SK-N-SH treated with all-trans-retinoic acid at 6 μM for 48 hours (cell line): Measurements from ENCODE around the gene ST6GAL1.

ENCODE experiments used
- ATAC-seq: fragments of 200-7000 bp; cut with Tn5 transposase; 3 replicates; pipeline ENCODE4 v1.9.1; 2020; ENCODE audit warnings: mild to moderate bottlenecking, moderate library complexity
- ARNTL ChIP-seq: fragments of 450-650 bp; formaldehyde crosslinking; IDR thresholded peaks from 2 replicates; pipeline ENCODE4 v1.5.0; 2020; ENCODE audit warnings: low read depth, mild to moderate bottlenecking, moderate library complexity, borderline replicate concordance
- BACH2 ChIP-seq: fragments of 250-450 bp; sonication (Bioruptor Pico); IDR thresholded peaks from 2 replicates; pipeline ENCODE4 v1.9.0; 2021; ENCODE audit warnings: mild to moderate bottlenecking, borderline replicate concordance
- CSDC2 ChIP-seq: fragments of 250-450 bp; sonication (Bioruptor Pico); IDR thresholded peaks from 2 replicates; pipeline ENCODE4 v1.5.0; 2020; ENCODE audit warnings: mild to moderate bottlenecking, moderate library complexity
- ESRRG ChIP-seq: fragments of 250-450 bp; sonication (Bioruptor Pico); IDR thresholded peaks from 2 replicates; pipeline ENCODE4 v1.6.1; 2021; ENCODE audit warnings: mild to moderate bottlenecking
- GLIS3 ChIP-seq: fragments of 250-450 bp; sonication (Bioruptor Pico); IDR thresholded peaks from 2 replicates; pipeline ENCODE4 v1.5.0; 2020; ENCODE audit warnings: mild to moderate bottlenecking, moderate library complexity
- ISL1 ChIP-seq: fragments of 250-450 bp; sonication (Bioruptor Pico); IDR thresholded peaks from 2 replicates; pipeline ENCODE4 v2.1.2; 2022; ENCODE audit warnings: mild to moderate bottlenecking, moderate library complexity
- OSR1 ChIP-seq: fragments of 250-450 bp; sonication (Bioruptor Pico); IDR thresholded peaks from 2 replicates; pipeline ENCODE4 v1.8.0; 2022; ENCODE audit warnings: moderate library complexity, mild to moderate bottlenecking, inconsistent platforms
- PPARA ChIP-seq: fragments of 250-450 bp; sonication (Bioruptor Pico); IDR thresholded peaks from 2 replicates; pipeline ENCODE4 v1.5.0; 2020; ENCODE audit warnings: mild to moderate bottlenecking, borderline replicate concordance
- RARB ChIP-seq: fragments of 250-450 bp; sonication (Bioruptor Pico); IDR thresholded peaks from 2 replicates; pipeline ENCODE4 v1.8.0; 2021; ENCODE audit warnings: mild to moderate bottlenecking, moderate library complexity
- SNAI2 ChIP-seq: fragments of 250-450 bp; sonication (Bioruptor Pico); IDR thresholded peaks from 2 replicates; pipeline ENCODE4 v1.5.0; 2020; ENCODE audit warnings: mild to moderate bottlenecking, moderate library complexity
- TOX ChIP-seq: fragments of 250-450 bp; sonication (Bioruptor Pico); IDR thresholded peaks from 2 replicates; pipeline ENCODE4 v1.8.0; 2021; ENCODE audit warnings: mild to moderate bottlenecking, moderate library complexity, borderline replicate concordance
- ZC3H10 ChIP-seq: fragments of 250-450 bp; sonication (Bioruptor Pico); IDR thresholded peaks from 2 replicates; pipeline ENCODE4 v1.5.1; 2021; ENCODE audit warnings: mild to moderate bottlenecking, moderate library complexity
- ZFP3 ChIP-seq: fragments of 250-450 bp; sonication (Bioruptor Pico); IDR thresholded peaks from 2 replicates; pipeline ENCODE4 v1.5.0; 2020; ENCODE audit warnings: mild to moderate bottlenecking, moderate library complexity
- ZFP30 ChIP-seq: fragments of 450-650 bp; formaldehyde crosslinking; IDR thresholded peaks from 2 replicates; pipeline ENCODE4 v1.5.0; 2022; ENCODE audit warnings: mild to moderate bottlenecking, moderate library complexity
- ZNF565 ChIP-seq: fragments of 450-650 bp; formaldehyde crosslinking; conservative IDR thresholded peaks from 2 replicates; pipeline ENCODE4 v1.5.0; 2020; ENCODE audit warnings: low read depth, mild to moderate bottlenecking, moderate library complexity
- ZNF8 ChIP-seq: fragments of 450-650 bp; formaldehyde crosslinking; IDR thresholded peaks from 2 replicates; pipeline ENCODE4 v1.5.0; 2020; ENCODE audit warnings: mild to moderate bottlenecking, moderate library complexity
- TF ChIP-seq, protein P1 (sequence below): fragments of 250-450 bp; sonication (Bioruptor Pico); IDR thresholded peaks from 2 replicates; pipeline ENCODE4 v1.5.0; 2020; ENCODE audit warnings: mild to moderate bottlenecking, moderate library complexity
- TF ChIP-seq, protein P2 (sequence below): fragments of 250-450 bp; sonication (Bioruptor Pico); IDR thresholded peaks from 2 replicates; pipeline ENCODE4 v1.5.1; 2020; ENCODE audit warnings: low read depth, mild to moderate bottlenecking, moderate library complexity
- TF ChIP-seq, protein P3 (sequence below): fragments of 250-450 bp; sonication (Bioruptor Pico); IDR thresholded peaks from 2 replicates; pipeline ENCODE4 v1.8.0; 2021; ENCODE audit warnings: low read depth, mild to moderate bottlenecking, moderate library complexity, borderline replicate concordance
- TF ChIP-seq, protein P4 (sequence below): fragments of 250-450 bp; sonication (Bioruptor Pico); IDR thresholded peaks from 2 replicates; pipeline ENCODE4 v1.8.0; 2020; ENCODE audit warnings: mild to moderate bottlenecking, moderate library complexity, borderline replicate concordance
- TF ChIP-seq, protein P5 (sequence below): fragments of 250-450 bp; sonication (Bioruptor Pico); IDR thresholded peaks from 2 replicates; pipeline ENCODE4 v1.5.1; 2021; ENCODE audit warnings: mild to moderate bottlenecking, moderate library complexity

ST6GAL1 gene

DNA sequence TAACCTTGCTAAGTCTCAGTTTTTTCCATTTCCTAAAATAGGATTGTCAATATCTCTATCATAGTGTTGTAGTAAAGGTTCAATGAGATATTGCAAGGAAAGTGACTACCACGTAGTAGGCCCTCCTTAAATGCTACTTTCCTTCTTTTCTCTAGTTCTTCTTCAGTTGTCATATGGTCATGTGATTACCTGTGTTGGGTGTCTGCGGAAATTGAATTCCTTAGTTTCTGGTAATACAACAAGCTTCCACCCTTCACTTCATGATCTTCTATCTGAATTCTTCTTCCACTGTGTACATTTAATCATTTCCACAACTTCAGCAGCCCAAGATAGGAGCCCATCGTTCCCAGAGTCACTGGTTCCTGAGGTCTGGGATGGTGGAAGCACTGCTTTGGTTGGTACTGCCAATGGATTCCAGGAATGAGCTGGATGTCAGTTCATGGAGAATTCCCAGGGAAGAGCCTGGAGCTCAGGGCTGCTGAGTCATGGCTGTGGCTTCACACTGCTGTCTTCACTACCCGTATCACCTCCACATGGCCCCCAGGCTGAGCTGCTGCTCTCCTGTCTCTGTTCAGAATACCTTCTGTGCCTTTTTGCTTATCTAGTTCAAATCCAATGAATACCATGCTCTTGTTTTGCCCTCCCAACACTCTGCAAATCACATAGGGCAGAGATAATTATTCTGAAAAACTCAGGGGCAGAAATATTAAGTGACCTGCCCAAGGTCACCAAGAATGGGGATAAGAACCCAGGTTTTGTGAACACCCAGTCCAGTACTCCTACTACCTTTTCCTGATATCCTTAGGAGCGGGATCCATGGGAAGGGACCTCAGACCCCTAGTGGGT lies 110.4 kb downstream of the ST6GAL1 start (continued):
- TF ChIP-seq ARNTL (CRISPR knock-in tag): no peak

DNA sequence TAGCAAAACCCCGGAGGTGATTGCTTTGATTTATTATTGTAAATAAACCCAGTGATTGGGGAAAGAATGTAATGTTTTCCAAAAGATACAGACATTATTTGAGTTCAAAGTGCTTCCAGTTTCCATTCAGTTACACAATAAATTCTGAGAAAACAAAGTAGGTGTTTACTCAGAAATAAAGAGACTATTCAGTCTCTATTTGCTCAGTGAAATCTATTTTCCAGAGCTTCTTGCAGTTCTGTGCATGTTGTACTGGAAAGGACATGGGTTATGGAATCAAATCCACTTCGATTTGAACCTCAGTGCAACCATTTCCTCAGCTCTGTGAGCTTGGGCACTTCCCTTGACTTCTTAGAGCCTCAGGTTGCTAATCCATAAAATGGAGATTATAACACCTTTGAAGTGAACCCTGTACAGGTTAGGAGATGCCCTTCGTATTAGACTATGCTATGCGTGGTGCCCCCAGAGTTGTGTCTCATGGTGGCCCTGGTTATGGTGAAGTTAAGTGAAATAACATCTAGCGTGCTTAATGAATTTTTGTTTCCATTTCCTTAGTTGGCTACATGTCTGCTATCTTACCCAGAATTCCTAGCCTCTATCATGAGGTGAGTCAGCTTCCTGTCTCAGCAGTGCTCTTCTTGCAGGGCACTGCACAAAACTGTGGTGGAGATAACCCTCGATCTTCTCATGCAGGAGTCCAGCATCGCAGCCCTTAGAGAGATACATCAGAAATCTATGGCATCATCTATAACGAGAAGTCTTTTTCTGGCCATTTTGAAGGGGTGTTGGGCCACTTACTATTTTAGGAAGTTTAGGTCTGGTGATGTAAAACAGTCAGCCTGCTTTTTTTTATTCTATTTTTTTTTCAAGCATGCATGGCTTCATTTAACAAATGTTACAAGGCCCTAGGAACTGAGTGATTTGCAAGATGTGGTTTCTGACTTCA lies 111.3 kb downstream of the ST6GAL1 start:
- ATAC-seq: no peak
- TF ChIP-seq, protein P1, sequence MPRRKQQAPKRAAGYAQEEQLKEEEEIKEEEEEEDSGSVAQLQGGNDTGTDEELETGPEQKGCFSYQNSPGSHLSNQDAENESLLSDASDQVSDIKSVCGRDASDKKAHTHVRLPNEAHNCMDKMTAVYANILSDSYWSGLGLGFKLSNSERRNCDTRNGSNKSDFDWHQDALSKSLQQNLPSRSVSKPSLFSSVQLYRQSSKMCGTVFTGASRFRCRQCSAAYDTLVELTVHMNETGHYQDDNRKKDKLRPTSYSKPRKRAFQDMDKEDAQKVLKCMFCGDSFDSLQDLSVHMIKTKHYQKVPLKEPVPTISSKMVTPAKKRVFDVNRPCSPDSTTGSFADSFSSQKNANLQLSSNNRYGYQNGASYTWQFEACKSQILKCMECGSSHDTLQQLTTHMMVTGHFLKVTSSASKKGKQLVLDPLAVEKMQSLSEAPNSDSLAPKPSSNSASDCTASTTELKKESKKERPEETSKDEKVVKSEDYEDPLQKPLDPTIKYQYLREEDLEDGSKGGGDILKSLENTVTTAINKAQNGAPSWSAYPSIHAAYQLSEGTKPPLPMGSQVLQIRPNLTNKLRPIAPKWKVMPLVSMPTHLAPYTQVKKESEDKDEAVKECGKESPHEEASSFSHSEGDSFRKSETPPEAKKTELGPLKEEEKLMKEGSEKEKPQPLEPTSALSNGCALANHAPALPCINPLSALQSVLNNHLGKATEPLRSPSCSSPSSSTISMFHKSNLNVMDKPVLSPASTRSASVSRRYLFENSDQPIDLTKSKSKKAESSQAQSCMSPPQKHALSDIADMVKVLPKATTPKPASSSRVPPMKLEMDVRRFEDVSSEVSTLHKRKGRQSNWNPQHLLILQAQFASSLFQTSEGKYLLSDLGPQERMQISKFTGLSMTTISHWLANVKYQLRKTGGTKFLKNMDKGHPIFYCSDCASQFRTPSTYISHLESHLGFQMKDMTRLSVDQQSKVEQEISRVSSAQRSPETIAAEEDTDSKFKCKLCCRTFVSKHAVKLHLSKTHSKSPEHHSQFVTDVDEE (CRISPR knock-in tag): no peak
- no peak for TF ChIP-seq BACH2 (CRISPR knock-in tag)
- TF ChIP-seq ESRRG (CRISPR knock-in tag): no peak
- TF ChIP-seq, protein P2, sequence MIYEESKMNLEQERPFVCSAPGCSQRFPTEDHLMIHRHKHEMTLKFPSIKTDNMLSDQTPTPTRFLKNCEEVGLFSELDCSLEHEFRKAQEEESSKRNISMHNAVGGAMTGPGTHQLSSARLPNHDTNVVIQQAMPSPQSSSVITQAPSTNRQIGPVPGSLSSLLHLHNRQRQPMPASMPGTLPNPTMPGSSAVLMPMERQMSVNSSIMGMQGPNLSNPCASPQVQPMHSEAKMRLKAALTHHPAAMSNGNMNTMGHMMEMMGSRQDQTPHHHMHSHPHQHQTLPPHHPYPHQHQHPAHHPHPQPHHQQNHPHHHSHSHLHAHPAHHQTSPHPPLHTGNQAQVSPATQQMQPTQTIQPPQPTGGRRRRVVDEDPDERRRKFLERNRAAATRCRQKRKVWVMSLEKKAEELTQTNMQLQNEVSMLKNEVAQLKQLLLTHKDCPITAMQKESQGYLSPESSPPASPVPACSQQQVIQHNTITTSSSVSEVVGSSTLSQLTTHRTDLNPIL (CRISPR knock-in tag): no peak
- TF ChIP-seq, protein P3, sequence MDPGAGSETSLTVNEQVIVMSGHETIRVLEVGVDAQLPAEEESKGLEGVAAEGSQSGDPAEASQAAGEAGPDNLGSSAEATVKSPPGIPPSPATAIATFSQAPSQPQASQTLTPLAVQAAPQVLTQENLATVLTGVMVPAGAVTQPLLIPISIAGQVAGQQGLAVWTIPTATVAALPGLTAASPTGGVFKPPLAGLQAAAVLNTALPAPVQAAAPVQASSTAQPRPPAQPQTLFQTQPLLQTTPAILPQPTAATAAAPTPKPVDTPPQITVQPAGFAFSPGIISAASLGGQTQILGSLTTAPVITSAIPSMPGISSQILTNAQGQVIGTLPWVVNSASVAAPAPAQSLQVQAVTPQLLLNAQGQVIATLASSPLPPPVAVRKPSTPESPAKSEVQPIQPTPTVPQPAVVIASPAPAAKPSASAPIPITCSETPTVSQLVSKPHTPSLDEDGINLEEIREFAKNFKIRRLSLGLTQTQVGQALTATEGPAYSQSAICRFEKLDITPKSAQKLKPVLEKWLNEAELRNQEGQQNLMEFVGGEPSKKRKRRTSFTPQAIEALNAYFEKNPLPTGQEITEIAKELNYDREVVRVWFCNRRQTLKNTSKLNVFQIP: no peak
- no peak for TF ChIP-seq ZC3H10 (CRISPR knock-in tag)
- TF ChIP-seq ISL1 (CRISPR knock-in tag): no peak
- no peak for TF ChIP-seq ZFP30
- TF ChIP-seq RARB (CRISPR knock-in tag): no peak
- TF ChIP-seq, protein P4, sequence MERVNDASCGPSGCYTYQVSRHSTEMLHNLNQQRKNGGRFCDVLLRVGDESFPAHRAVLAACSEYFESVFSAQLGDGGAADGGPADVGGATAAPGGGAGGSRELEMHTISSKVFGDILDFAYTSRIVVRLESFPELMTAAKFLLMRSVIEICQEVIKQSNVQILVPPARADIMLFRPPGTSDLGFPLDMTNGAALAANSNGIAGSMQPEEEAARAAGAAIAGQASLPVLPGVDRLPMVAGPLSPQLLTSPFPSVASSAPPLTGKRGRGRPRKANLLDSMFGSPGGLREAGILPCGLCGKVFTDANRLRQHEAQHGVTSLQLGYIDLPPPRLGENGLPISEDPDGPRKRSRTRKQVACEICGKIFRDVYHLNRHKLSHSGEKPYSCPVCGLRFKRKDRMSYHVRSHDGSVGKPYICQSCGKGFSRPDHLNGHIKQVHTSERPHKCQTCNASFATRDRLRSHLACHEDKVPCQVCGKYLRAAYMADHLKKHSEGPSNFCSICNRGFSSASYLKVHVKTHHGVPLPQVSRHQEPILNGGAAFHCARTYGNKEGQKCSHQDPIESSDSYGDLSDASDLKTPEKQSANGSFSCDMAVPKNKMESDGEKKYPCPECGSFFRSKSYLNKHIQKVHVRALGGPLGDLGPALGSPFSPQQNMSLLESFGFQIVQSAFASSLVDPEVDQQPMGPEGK (CRISPR knock-in tag): no peak
- no peak for TF ChIP-seq OSR1 (CRISPR knock-in tag)
- TF ChIP-seq ZNF8 (CRISPR knock-in tag): no peak
- TF ChIP-seq, protein P5, sequence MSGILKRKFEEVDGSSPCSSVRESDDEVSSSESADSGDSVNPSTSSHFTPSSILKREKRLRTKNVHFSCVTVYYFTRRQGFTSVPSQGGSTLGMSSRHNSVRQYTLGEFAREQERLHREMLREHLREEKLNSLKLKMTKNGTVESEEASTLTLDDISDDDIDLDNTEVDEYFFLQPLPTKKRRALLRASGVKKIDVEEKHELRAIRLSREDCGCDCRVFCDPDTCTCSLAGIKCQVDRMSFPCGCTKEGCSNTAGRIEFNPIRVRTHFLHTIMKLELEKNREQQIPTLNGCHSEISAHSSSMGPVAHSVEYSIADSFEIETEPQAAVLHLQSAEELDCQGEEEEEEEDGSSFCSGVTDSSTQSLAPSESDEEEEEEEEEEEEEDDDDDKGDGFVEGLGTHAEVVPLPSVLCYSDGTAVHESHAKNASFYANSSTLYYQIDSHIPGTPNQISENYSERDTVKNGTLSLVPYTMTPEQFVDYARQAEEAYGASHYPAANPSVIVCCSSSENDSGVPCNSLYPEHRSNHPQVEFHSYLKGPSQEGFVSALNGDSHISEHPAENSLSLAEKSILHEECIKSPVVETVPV: no peak
- TF ChIP-seq PPARA (CRISPR knock-in tag): no peak
- no peak for TF ChIP-seq SNAI2 (CRISPR knock-in tag)
- no peak for TF ChIP-seq CSDC2 (CRISPR knock-in tag)
- TF ChIP-seq ZNF565: no peak
- TF ChIP-seq TOX (CRISPR knock-in tag): no peak
- no peak for TF ChIP-seq ZFP3 (CRISPR knock-in tag)

DNA sequence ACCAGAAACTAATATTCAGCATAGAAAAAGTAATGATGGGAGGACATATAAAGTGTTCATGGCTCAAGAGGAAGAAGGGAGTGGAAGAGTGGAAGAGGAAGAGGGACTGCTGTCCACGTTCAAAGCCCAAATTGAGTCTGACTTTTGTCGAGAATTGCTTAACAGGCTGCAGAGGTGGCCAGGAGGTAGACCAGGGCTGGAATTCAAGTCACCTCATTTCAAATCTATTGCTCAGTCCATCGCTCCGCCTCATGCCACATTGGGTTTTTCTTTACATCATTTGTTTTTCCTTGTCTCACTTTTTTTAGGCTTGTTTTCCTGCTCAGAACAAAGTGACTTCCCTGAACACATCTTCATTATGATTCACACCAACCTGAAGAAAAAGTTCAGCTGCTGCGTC lies 112.0 kb downstream of the ST6GAL1 start:
- TF ChIP-seq GLIS3 (CRISPR knock-in tag): no peak
- no peak for ATAC-seq
